GM12878 (cell line): ENCODE results near the gene SUB1. TPM values are rescaled to one million over a fixed set of nuclear protein-coding genes. Genes with fewer than 3 reads are reported as not detected.

Experiments
- ATAC-seq: fragments of 200-7000 bp; cut with Tn5 transposase; 3 replicates; pipeline ENCODE4 v1.9.1; 2020; ENCODE audit warnings: mild to moderate bottlenecking, moderate library complexity
- BruUV-seq: library from RNA; stranded (reverse); fragments of 400-500 nt; replicated peaks from 2 replicates; lab custom pipeline; 2021; lab: Mats Ljungman, UMichigan
- CTCF ChIA-PET: fragments of 300-600 bp; sonication (Branson Sonifier 250); formaldehyde crosslinking; extraction: SDS; loops from one replicate; lab custom pipeline; 2021; ENCODE audit warnings: inconsistent platforms; lab: Yijun Ruan, JAX
- POLR2A ChIA-PET: fragments of 350-600 bp; formaldehyde crosslinking; extraction: SDS; loops from one replicate; lab custom pipeline; 2021; ENCODE audit warnings: inconsistent platforms; lab: Charles Lee
- RAD21 ChIA-PET: fragments of 300-600 bp; sonication (Branson Sonifier 250); formaldehyde crosslinking; loops from one replicate; lab custom pipeline; 2023; ENCODE audit warnings: antibody characterized with exemption; ENCODE audit not compliant: unreplicated experiment; lab: Charles Lee
- SMC1A ChIA-PET: fragments of 300-600 bp; sonication (Branson Sonifier 250); formaldehyde crosslinking; loops from one replicate; lab custom pipeline; 2023; ENCODE audit not compliant: unreplicated experiment, uncharacterized antibody; lab: Charles Lee
- DNase-seq: peaks from one replicate; pipeline ENCODE4 v3.0.0-alpha.2; 2011; ENCODE audit warnings: low read depth, low spot score
- FAIRE-seq: peaks from 3 replicates; lab custom pipeline; 2011; peaks lifted over from hg19 to GRCh38; lab: Jason Lieb, UNC
- H2AFZ ChIP-seq: 2 replicates; pipeline ENCODE4 v1.6.0; 2011; ENCODE audit warnings: low read depth, low read length, control low read depth; ENCODE audit not compliant: control insufficient read depth
- H3K27ac ChIP-seq: 2 replicates; pipeline ENCODE4 v1.5.1; 2011; ENCODE audit warnings: control low read depth; ENCODE audit not compliant: control insufficient read depth, insufficient read depth
- H3K27me3 ChIP-seq, 2 experiments: replicated peaks in 1 of 2; 2 replicates each; pipeline versions ENCODE4 v1.6.0 to v1.6.1; 2011; ENCODE audit warnings: low read length in 1 of 2; ENCODE audit not compliant: control insufficient read depth in 2 of 2, insufficient read depth in 2 of 2
- H3K36me3 ChIP-seq, 2 experiments: 2 replicates each; pipeline ENCODE4 v1.5.1; 2011; ENCODE audit warnings: low read length in 1 of 2; ENCODE audit not compliant: control insufficient read depth in 2 of 2, insufficient read depth in 2 of 2
- H3K4me1 ChIP-seq: 2 replicates; pipeline ENCODE4 v1.6.1; 2011; ENCODE audit warnings: mild to moderate bottlenecking, low read length, moderate library complexity, mixed read lengths; ENCODE audit not compliant: control insufficient read depth, insufficient read depth
- H3K4me2 ChIP-seq: 2 replicates; pipeline ENCODE4 v1.6.0; 2011; ENCODE audit warnings: control low read depth; ENCODE audit not compliant: control insufficient read depth, insufficient read depth
- H3K4me3 ChIP-seq: fragments of 200-600 bp; sonication (generic); 2 replicates; pipeline ENCODE4 v1.5.1; 2016
- H3K79me2 ChIP-seq: 2 replicates; pipeline ENCODE4 v1.6.0; 2011; ENCODE audit warnings: low read length; ENCODE audit not compliant: control insufficient read depth, insufficient read depth
- H3K9ac ChIP-seq: 2 replicates; pipeline ENCODE4 v1.8.0; 2011; ENCODE audit warnings: low read length, control low read depth, mixed read lengths; ENCODE audit not compliant: control insufficient read depth, insufficient read depth
- H3K9me3 ChIP-seq: replicated peaks from 3 replicates; pipeline ENCODE4 v1.5.1; 2011; ENCODE audit warnings: mild to moderate bottlenecking, low read length; ENCODE audit not compliant: control insufficient read depth, insufficient read depth
- H4K20me1 ChIP-seq: 2 replicates; pipeline ENCODE4 v1.6.0; 2011; ENCODE audit not compliant: control insufficient read depth, insufficient read depth
- BACH1 ChIP-seq: fragments of 450-650 bp; IDR thresholded peaks from 2 replicates; pipeline ENCODE4 v1.6.1; 2017; ENCODE audit warnings: mild to moderate bottlenecking, borderline replicate concordance
- FOS ChIP-seq: IDR thresholded peaks from 3 replicates; pipeline ENCODE4 v1.6.1; 2011; ENCODE audit warnings: borderline replicate concordance; ENCODE audit not compliant: insufficient read length; ENCODE audit errors: extremely low read depth
- HDGF ChIP-seq: fragments of 450-650 bp; IDR thresholded peaks from 2 replicates; pipeline ENCODE4 v1.6.1; 2016; ENCODE audit warnings: antibody characterized with exemption
- HSF1 ChIP-seq: fragments of 150-350 bp; IDR thresholded peaks from 2 replicates; pipeline ENCODE4 v1.6.1; 2014; ENCODE audit warnings: mild to moderate bottlenecking, low read depth, low read length
- MXI1 ChIP-seq: fragments of 150-350 bp; IDR thresholded peaks from 2 replicates; pipeline ENCODE4 v1.6.1; 2011; ENCODE audit warnings: low read depth, mild to moderate bottlenecking, inconsistent platforms, low read length, improper control_type of control experiment
- NFIC ChIP-seq: IDR thresholded peaks from 2 replicates; pipeline ENCODE4 v1.6.1; 2012; ENCODE audit warnings: low read depth, mild to moderate bottlenecking, inconsistent platforms, low read length, moderate library complexity
- NRF1 ChIP-seq: conservative IDR thresholded peaks from 2 replicates; pipeline ENCODE4 v1.6.1; 2011; ENCODE audit warnings: mild to moderate bottlenecking, low read depth, low read length, improper control_type of control experiment
- TCF7 ChIP-seq: IDR thresholded peaks from 2 replicates; pipeline ENCODE4 v1.6.1; 2014; ENCODE audit warnings: antibody characterized with exemption, borderline replicate concordance
- ZBTB4 ChIP-seq: fragments of 450-650 bp; formaldehyde crosslinking; IDR thresholded peaks from 2 replicates; pipeline ENCODE4 v1.4.0; 2022; ENCODE audit warnings: mild to moderate bottlenecking, moderate library complexity
- ZNF217 ChIP-seq: fragments of 450-650 bp; IDR thresholded peaks from 2 replicates; pipeline ENCODE4 v1.6.1; 2017; ENCODE audit warnings: antibody characterized with exemption, mild to moderate bottlenecking
- WGBS: methylation state at CpG from one replicate; pipeline ENCODE4 v1.1.6; 2016; ENCODE audit warnings: low lambda C conversion rate; ENCODE audit not compliant: insufficient replicate concordance, insufficient coverage; ENCODE audit errors: missing lambda C conversion rate; 5-methylcytosine and 5-hydroxymethylcytosine counted together
- in situ Hi-C: fragments of 300-500 bp; cut with MboI; formaldehyde crosslinking; loops from 9 replicates; pipeline ENCODE4 v1.14.3; 2018; ENCODE audit warnings: mixed read lengths
- intact Hi-C: fragments of 100-400 bp; cut with micrococcal nuclease; formaldehyde crosslinking; loops from one replicate; pipeline ENCODE4 v1.14.2; 2022; ENCODE audit not compliant: unreplicated experiment
- polyA plus RNA-seq, 11 experiments: library from polyadenylated mRNA; depleted of rRNA in 4 of 11; unstranded in 6 of 11; stranded (reverse) in 5 of 11; fragments of >200 nt; fragmentation: Nextera tagmentation in 4 of 11; fragmentation: Illumina TruSeq in 1 of 11; extraction: Ambion mirVana in 4 of 11; extraction: Trizol in 1 of 11; gene quantifications; 1 replicate in 1 of 11; 2 replicates in 10 of 11; pipeline versions ENCODE4 v1.2.1 to v1.2.3, GENCODE V29; 2011 to 2016; ENCODE audit warnings: inconsistent platforms in 2 of 11, missing spikeins in 2 of 11, low read depth in 1 of 11
- total RNA-seq, 4 experiments: library from RNA; depleted of rRNA in 3 of 4; stranded (reverse); fragments of >200 nt in 3 of 4; fragmentation: Illumina TruSeq in 1 of 4; extraction: Trizol in 1 of 4; gene quantifications; 2 replicates each; pipeline versions ENCODE4 v1.2.1 to v1.2.3, GENCODE V29; 2013 to 2021
- TF ChIP-seq, protein P1 (sequence below): fragments of 450-650 bp; formaldehyde crosslinking; IDR thresholded peaks from 2 replicates; pipeline ENCODE4 v1.4.0; 2020; ENCODE audit warnings: mild to moderate bottlenecking, moderate library complexity
- TF ChIP-seq, protein P2 (sequence below): IDR thresholded peaks from 2 replicates; pipeline ENCODE4 v1.6.1; 2012; ENCODE audit warnings: low read length, inconsistent platforms

Gene SUB1
- total and polyA plus RNA-seq, 10 of the 15 experiments (the other 5 are each of a cell fraction or from before 2014, with no cell fraction given): 468 to 2,785 (median 1,145) TPM

DNA sequence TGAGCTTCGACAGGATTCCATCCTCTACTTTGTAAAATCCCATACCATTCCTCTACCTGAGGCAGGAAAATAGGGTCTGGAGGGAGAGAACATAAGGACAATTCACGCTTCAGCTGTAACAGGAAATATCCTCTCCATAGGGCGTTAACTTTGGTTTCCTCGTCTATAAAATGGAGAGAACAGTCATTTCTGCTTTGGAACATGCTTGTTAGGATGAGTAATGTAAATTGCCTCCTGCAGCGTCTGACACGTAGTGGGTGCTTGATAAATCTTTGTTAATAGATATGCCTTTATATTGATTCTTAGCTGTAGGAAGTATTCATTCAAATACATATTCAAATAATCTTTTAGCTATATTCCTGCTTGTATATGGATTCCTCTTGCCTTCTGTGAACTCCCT lies 711 bp upstream of the SUB1 start (continued):
- TF ChIP-seq, protein P1, sequence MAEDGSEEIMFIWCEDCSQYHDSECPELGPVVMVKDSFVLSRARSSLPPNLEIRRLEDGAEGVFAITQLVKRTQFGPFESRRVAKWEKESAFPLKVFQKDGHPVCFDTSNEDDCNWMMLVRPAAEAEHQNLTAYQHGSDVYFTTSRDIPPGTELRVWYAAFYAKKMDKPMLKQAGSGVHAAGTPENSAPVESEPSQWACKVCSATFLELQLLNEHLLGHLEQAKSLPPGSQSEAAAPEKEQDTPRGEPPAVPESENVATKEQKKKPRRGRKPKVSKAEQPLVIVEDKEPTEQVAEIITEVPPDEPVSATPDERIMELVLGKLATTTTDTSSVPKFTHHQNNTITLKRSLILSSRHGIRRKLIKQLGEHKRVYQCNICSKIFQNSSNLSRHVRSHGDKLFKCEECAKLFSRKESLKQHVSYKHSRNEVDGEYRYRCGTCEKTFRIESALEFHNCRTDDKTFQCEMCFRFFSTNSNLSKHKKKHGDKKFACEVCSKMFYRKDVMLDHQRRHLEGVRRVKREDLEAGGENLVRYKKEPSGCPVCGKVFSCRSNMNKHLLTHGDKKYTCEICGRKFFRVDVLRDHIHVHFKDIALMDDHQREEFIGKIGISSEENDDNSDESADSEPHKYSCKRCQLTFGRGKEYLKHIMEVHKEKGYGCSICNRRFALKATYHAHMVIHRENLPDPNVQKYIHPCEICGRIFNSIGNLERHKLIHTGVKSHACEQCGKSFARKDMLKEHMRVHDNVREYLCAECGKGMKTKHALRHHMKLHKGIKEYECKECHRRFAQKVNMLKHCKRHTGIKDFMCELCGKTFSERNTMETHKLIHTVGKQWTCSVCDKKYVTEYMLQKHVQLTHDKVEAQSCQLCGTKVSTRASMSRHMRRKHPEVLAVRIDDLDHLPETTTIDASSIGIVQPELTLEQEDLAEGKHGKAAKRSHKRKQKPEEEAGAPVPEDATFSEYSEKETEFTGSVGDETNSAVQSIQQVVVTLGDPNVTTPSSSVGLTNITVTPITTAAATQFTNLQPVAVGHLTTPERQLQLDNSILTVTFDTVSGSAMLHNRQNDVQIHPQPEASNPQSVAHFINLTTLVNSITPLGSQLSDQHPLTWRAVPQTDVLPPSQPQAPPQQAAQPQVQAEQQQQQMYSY (CRISPR knock-in tag): no peak
- TF ChIP-seq NRF1: no peak
- no peak for TF ChIP-seq ZNF217
- no peak for TF ChIP-seq ZBTB4

DNA sequence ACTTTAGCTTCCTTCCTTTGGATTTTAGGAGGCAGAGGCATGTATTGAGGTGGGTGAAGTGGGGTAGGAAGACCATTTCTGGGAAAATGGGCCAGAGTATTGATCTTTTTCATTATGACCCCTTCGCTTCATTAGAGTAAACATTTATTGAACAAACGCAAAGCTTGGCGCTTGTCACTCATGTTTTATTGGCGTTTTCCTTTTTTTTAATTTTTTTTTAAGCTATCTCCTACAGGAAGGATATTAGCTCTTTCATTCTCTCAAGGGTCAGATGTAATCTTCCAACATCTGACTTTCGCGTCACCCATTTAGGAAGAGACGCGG lies 273 bp upstream of the SUB1 start:
- no peak overlapping the region for H2AFZ ChIP-seq
- DNase-seq (no peak), ATAC-seq (no peak), FAIRE-seq (no peak)
- H3K27ac ChIP-seq: peak overlapping the region; percentile 79
- H3K9ac ChIP-seq: no peak overlapping the region
- 33% methylated on average over 8 of the region's 8 CpGs for WGBS
- peak overlapping the region; percentile 48 for H3K4me2 ChIP-seq
- ChIA-PET SMC1A (interaction anchor here (0.7 to 18.4 kb wide), 11 partner anchors 8 to 353 kb away, joined by 3 to 505 read pairs (median 5); no protein-coding TSS in a partner anchor), POLR2A (interaction anchor here (0.5 to 4.2 kb wide), 13 partner anchors 11 to 343 kb away, joined by 3 to 68 read pairs (median 4); no protein-coding TSS in a partner anchor), RAD21 (interaction anchor here (0.8 to 9.1 kb wide), 7 partner anchors 12 to 353 kb away, joined by 3 to 355 read pairs (median 35); no protein-coding TSS in a partner anchor), CTCF (interaction anchor here (0.7 to 5.2 kb wide), 10 partner anchors 8 to 95 kb away, joined by 3 to 44 read pairs (median 10); no protein-coding TSS in a partner anchor)
- H4K20me1 ChIP-seq: no peaks in the 10 kb centered on the region
- peaks cover 47% of the 10 kb centered on the region for H3K4me1 ChIP-seq
- H3K9me3 ChIP-seq: no peaks in the 10 kb centered on the region
- H3K4me3 ChIP-seq: peak overlapping the region; percentile 81
- peaks cover 4 to 22% of the 10 kb centered on the region in 2 experiments for H3K36me3 ChIP-seq
- in situ Hi-C loops: no loop called here
- H3K79me2 ChIP-seq: peaks cover 59% of the 10 kb centered on the region
- TSS peak; percentile 70 for BruUV-seq
- H3K27me3 ChIP-seq: no peaks in the 10 kb centered on the region
- intact Hi-C loops: loop anchor here (1.0 kb wide), 1 partner anchor 43 kb away; no protein-coding TSS in a partner anchor
- no peak for TF ChIP-seq HSF1
- TF ChIP-seq, protein P2, sequence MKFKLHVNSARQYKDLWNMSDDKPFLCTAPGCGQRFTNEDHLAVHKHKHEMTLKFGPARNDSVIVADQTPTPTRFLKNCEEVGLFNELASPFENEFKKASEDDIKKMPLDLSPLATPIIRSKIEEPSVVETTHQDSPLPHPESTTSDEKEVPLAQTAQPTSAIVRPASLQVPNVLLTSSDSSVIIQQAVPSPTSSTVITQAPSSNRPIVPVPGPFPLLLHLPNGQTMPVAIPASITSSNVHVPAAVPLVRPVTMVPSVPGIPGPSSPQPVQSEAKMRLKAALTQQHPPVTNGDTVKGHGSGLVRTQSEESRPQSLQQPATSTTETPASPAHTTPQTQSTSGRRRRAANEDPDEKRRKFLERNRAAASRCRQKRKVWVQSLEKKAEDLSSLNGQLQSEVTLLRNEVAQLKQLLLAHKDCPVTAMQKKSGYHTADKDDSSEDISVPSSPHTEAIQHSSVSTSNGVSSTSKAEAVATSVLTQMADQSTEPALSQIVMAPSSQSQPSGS: no peak
- TF ChIP-seq MXI1: no peak
- TF ChIP-seq HDGF: no peak
- no peak for TF ChIP-seq NFIC
- TF ChIP-seq TCF7: no peak
- no peak for TF ChIP-seq BACH1
- no peak for TF ChIP-seq FOS
